ENCODE data around the gene CHST11.
"Not testable (repeated sequence)": the region's sequence is repeated elsewhere in the genome, so short reads cannot be mapped to it uniquely, and the experiment has no call there.

CHST11 gene

GRCh38 chr12:104600036-104600712, 143.4 kb downstream of the CHST11 start:
- Mint-ChIP-seq H3K4me3 (no peak overlapping the region), H3K9me3 (ENCODE audit: low read depth) (no peaks in the 10 kb centered on the region), H3K27ac (no peak overlapping the region), H3K27me3 (no peaks in the 10 kb centered on the region), H3K36me3 (peaks cover 6% of the 10 kb centered on the region), H3K4me1 (ENCODE audit: low read depth) (peaks cover 45% of the 10 kb centered on the region)

GRCh38 chr12:104600790-104601739, 144.3 kb downstream of the CHST11 start:
- no peak overlapping the region for H3K4me3 Mint-ChIP-seq
- H3K27ac Mint-ChIP-seq = no peak overlapping the region
- H3K27me3 Mint-ChIP-seq = no peaks in the 10 kb centered on the region
- peaks cover 47% of the 10 kb centered on the region for H3K4me1 Mint-ChIP-seq (ENCODE audit: low read depth)
- H3K9me3 Mint-ChIP-seq (ENCODE audit: low read depth) = no peaks in the 10 kb centered on the region
- peaks cover 6% of the 10 kb centered on the region for H3K36me3 Mint-ChIP-seq

DNA sequence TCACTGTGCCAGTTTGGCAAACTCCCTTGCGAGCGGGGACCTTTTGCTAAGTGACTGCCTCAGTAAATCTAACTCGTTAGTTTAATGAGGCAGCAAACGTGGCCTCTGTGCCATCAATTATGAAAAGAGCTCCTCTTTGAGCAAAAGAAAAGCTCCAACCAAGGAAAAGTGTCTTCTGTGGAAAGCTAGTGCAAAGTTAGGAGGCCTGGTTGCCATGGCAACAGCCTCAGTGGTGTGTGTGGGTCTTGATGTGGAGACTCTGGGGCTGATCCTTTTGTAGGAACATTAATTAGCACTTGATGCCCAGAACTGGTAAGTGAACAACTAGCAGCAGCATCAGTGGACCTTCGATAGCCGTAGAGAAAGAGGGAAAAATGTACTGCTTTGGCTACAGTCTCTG, 145.7 kb downstream of the CHST11 start:
- Mint-ChIP-seq H3K9me3 (ENCODE audit: low read depth) (no peaks in the 10 kb centered on the region), H3K4me3 (no peak overlapping the region), H3K36me3 (peaks cover 6% of the 10 kb centered on the region), H3K27ac (no peak overlapping the region), H3K4me1 (ENCODE audit: low read depth) (peaks cover 36% of the 10 kb centered on the region), H3K27me3 (no peaks in the 10 kb centered on the region)

DNA sequence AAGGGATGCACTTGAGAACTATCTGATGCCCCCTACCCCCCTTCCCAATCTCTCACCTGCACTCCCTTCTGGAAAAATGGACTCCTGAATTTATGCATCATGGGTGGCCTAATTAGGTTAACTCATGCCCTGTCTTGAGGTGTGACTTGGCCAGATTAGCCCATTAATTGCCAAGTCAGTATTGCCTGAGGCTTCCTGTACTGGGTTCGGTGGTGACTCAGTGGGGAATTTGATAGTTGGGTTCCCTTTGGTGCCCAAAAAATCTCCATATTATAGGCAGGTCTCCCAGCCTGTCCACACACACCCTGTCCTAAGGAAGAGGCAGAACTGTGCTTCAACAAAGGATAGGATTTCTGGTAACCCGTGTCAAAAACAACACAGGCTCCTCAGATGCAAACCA, 146.1 kb downstream of the CHST11 start:
- no peak overlapping the region for H3K4me3 Mint-ChIP-seq
- H3K36me3 Mint-ChIP-seq = peaks cover 6% of the 10 kb centered on the region
- H3K27ac Mint-ChIP-seq = no peak overlapping the region
- H3K27me3 Mint-ChIP-seq = no peaks in the 10 kb centered on the region
- peaks cover 36% of the 10 kb centered on the region for H3K4me1 Mint-ChIP-seq (ENCODE audit: low read depth)
- H3K9me3 Mint-ChIP-seq (ENCODE audit: low read depth) = no peaks in the 10 kb centered on the region

DNA sequence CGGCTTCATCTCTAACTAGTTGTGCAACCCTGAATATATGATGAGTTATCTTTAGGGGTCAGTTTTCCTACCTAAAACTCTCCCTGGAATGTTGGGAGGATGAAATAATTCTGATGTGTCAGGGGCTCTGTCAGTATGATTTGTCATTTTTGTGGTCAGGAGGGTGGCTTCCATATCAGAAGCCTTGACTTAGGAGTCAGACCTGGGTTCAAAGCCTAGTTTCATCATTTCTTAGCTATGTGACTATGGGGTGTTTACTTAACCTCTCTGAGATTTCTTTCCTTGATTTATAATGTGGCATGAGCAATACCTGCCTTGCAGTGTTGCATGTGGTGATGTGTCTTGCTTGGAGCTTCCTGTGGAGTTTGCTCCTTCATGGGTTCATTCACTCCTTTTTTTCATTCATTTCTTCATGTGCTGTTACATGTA, 146.8 kb downstream of the CHST11 start:
- Mint-ChIP-seq H3K27me3 (no peaks in the 10 kb centered on the region), H3K4me3 (no peak overlapping the region), H3K27ac (peak overlapping the region; percentile 75), H3K9me3 (ENCODE audit: low read depth) (no peaks in the 10 kb centered on the region), H3K36me3 (peaks cover 6% of the 10 kb centered on the region), H3K4me1 (ENCODE audit: low read depth) (peaks cover 36% of the 10 kb centered on the region)

DNA sequence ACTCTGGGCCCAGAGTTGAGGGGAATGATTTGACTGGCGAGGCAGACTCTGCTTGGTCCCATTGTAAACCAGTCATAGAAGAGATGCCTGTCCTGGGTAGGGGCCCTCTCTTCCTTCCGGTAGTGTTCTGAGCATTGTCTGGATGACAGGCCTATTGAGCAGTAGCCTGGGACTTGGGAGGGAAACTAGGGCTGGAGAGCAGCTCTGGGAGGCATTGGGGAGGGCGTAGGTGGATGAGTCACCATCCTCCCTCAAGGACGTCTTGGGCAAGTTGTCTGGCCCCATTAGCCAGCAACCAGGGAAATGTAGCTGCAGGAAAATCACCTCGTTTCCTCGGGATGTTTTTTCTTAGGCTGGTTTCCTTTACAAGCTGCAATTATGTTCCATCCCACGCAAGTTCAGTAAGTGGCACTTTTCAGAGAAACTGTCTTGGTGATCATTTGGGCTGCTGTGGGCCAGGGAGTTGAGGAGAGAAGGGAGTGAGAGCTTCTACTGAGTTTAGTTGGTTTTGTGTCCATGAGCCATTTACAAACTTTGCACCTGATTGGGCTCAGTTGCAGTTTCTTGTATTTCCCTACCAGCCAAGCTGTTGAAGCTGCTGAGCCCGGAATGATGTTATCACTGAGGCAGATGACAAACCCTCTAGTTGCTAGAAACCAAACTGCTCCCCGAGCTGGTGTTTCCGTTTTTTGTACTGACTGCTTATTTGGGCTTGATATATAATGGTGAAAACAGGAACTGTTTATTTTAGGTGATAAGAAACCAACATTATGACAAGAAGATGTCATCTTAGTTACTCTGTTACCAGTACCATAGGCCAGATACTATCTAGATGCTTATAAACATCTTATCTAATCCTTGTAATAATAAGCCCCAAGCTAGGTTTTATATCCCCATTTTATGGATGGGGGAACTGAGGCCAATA, 147.6 kb downstream of the CHST11 start:
- H3K27me3 Mint-ChIP-seq = no peaks in the 10 kb centered on the region
- H3K27ac Mint-ChIP-seq = peak overlapping the region; percentile 75
- H3K36me3 Mint-ChIP-seq = peaks cover 6% of the 10 kb centered on the region
- H3K4me1 Mint-ChIP-seq (ENCODE audit: low read depth) = peaks cover 38% of the 10 kb centered on the region
- no peak overlapping the region for H3K4me3 Mint-ChIP-seq
- no peaks in the 10 kb centered on the region for H3K9me3 Mint-ChIP-seq (ENCODE audit: low read depth)

DNA sequence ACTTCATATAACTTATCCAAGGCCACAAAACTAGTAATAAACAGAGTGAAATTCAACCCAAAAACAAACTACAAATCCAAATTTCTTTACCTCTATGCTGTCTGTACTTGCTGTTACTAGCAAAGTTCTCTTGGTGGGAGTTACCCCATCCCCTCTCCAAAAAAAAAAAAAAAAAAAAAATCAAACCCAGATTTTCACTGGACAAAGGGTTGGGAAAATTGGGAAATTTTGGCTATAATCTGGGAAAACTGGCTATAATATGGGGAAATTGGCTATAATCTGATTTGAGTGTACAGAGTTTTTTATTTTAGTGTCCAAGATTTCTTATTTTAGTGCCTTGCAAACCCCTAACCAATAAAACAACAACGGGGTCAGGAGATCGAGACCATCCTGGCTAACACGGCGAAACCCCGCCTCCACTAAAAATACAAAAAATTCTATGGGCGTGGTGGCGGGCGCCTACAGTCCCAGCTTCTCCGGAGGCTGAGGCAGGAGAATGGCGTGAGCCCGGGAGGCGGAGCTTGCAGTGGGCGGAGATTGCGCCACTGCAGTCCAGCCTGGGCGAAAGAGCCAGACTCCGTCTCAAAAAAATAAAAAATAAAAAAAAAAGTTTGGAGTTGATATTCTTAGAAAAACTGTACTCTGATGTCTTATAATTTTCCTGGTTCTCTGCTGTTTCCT, 148.4 kb downstream of the CHST11 start:
- no peak overlapping the region for H3K4me3 Mint-ChIP-seq
- H3K36me3 Mint-ChIP-seq = peaks cover 6% of the 10 kb centered on the region
- no peaks in the 10 kb centered on the region for H3K9me3 Mint-ChIP-seq (ENCODE audit: low read depth)
- H3K27me3 Mint-ChIP-seq = no peaks in the 10 kb centered on the region
- no peak overlapping the region for H3K27ac Mint-ChIP-seq
- peaks cover 38% of the 10 kb centered on the region for H3K4me1 Mint-ChIP-seq (ENCODE audit: low read depth)

DNA sequence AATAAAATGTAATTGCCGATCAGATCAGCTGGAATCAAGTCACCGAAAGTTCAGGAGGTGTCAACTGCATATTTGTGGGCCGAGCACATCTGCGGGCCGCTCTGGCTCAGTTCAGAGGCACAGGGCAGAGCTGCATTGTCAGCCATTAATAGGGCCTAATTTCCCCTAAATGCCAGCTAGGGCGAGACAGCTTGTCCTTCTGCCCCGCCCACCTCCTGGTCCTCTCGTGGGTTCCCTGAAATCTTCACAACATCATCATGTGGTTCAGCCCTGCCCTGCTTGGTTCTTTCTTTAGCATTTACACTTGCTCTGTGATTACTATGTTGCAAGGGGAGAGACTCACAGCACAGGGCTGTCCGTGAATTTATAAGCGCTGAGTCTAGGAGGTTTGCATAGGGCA, 148.9 kb downstream of the CHST11 start:
- Mint-ChIP-seq H3K27ac (no peak overlapping the region), H3K27me3 (no peaks in the 10 kb centered on the region), H3K36me3 (peaks cover 6% of the 10 kb centered on the region), H3K4me1 (ENCODE audit: low read depth) (peaks cover 38% of the 10 kb centered on the region), H3K4me3 (no peak overlapping the region), H3K9me3 (ENCODE audit: low read depth) (no peaks in the 10 kb centered on the region)

DNA sequence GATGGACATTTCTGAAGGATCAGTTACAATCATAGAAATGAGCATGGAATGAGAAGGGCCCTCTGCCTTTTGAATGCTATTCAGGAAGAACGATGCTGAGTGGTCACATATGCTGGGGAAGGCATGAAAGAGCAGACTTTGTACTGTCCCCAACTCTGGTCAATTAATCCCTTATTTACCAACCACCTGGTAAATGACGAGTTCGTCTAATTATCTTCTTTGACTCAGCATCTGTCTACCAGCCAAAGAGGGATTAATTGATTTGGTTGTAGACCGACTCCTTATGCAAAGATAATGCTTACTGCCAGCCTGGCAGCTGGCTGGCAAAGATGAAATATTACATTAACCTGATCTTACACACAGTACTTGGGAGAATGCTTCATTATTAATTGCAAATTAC, 152.2 kb downstream of the CHST11 start:
- Mint-ChIP-seq H3K9me3 (ENCODE audit: low read depth) (no peaks in the 10 kb centered on the region), H3K36me3 (no peaks in the 10 kb centered on the region), H3K4me3 (no peak overlapping the region), H3K4me1 (ENCODE audit: low read depth) (peaks cover 15% of the 10 kb centered on the region), H3K27ac (no peak overlapping the region), H3K27me3 (no peaks in the 10 kb centered on the region)

- Mint-ChIP-seq H3K4me3 (no peak overlapping the region), H3K27ac (no peak overlapping the region)
Measured at GRCh38 chr12:104609445-104609844, 152.7 kb downstream of the CHST11 start.

GRCh38 chr12:104610513-104611235, 153.9 kb downstream of the CHST11 start:
- H3K27me3 Mint-ChIP-seq = no peaks in the 10 kb centered on the region
- H3K9me3 Mint-ChIP-seq (ENCODE audit: low read depth) = no peaks in the 10 kb centered on the region
- peaks cover 4% of the 10 kb centered on the region for H3K4me1 Mint-ChIP-seq (ENCODE audit: low read depth)
- no peaks in the 10 kb centered on the region for H3K36me3 Mint-ChIP-seq
- H3K27ac Mint-ChIP-seq = no peak overlapping the region
- H3K4me3 Mint-ChIP-seq = no peak overlapping the region

More at GRCh38 chr12:104609445-104609844, 152.7 kb downstream of the CHST11 start:
- H3K36me3 Mint-ChIP-seq = no peaks in the 10 kb centered on the region
- H3K4me1 Mint-ChIP-seq (ENCODE audit: low read depth) = peaks cover 11% of the 10 kb centered on the region
- no peaks in the 10 kb centered on the region for H3K9me3 Mint-ChIP-seq (ENCODE audit: low read depth)
- no peaks in the 10 kb centered on the region for H3K27me3 Mint-ChIP-seq

DNA sequence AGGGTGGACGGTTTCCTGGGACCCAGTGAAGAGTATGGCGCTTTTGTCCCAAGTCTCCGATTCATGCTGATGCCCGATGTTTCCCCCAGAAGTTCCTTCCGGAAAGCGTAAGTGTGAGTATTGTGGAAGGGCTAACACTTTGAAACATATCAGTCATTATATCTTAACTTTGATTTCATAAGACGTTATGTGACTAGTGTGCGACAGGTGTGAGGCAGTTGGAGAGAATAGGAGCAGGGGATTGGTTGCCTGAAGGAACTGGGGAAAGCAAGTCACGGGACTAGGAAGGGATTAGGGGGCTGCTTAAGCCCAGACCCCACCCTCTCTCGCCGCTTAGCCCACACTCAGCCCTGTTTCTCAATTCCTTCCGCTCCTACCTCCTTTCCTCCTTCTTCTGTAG, 154.9 kb downstream of the CHST11 start:
- H3K27ac Mint-ChIP-seq = no peak overlapping the region
- no peaks in the 10 kb centered on the region for H3K27me3 Mint-ChIP-seq
- H3K9me3 Mint-ChIP-seq (ENCODE audit: low read depth) = no peaks in the 10 kb centered on the region
- H3K4me1 Mint-ChIP-seq (ENCODE audit: low read depth) = peaks cover 3% of the 10 kb centered on the region
- no peaks in the 10 kb centered on the region for H3K36me3 Mint-ChIP-seq
- no peak overlapping the region for H3K4me3 Mint-ChIP-seq

GRCh38 chr12:104613372-104613771, 156.6 kb downstream of the CHST11 start:
- H3K27ac Mint-ChIP-seq = not testable (repeated sequence)

More at GRCh38 chr12:104613372-104613771, 156.6 kb downstream of the CHST11 start:
- H3K9me3 Mint-ChIP-seq (ENCODE audit: low read depth); H3K36me3 Mint-ChIP-seq; H3K27me3 Mint-ChIP-seq; H3K4me1 Mint-ChIP-seq (ENCODE audit: low read depth); H3K4me3 Mint-ChIP-seq: not testable (repeated sequence)

Data from activated naive CD8-positive, alpha-beta T cell (primary cell).